Heart left ventricle (tissue), 13 donors: ENCODE data around the gene VANGL1.

ENCODE experiments used
- POLR2A ChIP-seq, 2 donors: fragments of 450-650 bp; IDR thresholded peaks; one replicate each; pipeline ENCODE4 v1.6.1; 2017; ENCODE audit warnings: antibody characterized with exemption in 2 of 2, mild to moderate bottlenecking in 2 of 2, moderate library complexity in 2 of 2
- TF ChIP-seq, protein P1 (sequence below), 12 donors: fragments of 200-600 bp; sonication (generic) in 4 of 12; IDR thresholded peaks; one replicate each; pipeline versions ENCODE4 v1.5.0 to v1.8.0; 2018 to 2022; ENCODE audit warnings: antibody characterized with exemption in 12 of 12, mild to moderate bottlenecking in 5 of 12
- donor health status: ischemic (EF 13 %, LVEDD 7.1; RV severe dilation, severe dysfunction).
- donor health status: DM: no; HTN: yes; CAD: no.
- donor health status: DM: no; HTN: no; CAD: no.
- donor health status: ischemic (EF 25% LVEDD 6.9; RV normal size, moderate dysfunction).
- donor health status: ischemic (EF 25% LVEDD 5.7; RV mildly dilated, moderate dysfunction).
- donor health status: ischemic (EF 35%, LVEDD 5.7; RV mildly dilated, moderate dysfunction).
- donor health status: nonischemic (EF 11% LVEDD 7.7; RV severe dilation, severe dysfunction).
- donor health status: DM: yes; HTN: yes; CAD: no.
- donor health status: PGD.
- donor health status: ischemic (EF 29% LVEDD 5.4; RV normal size, mild dysfunction).
- donor health status: nonischemic (EF 23%, LVEDD 6.1; RV moderate dilation, normal function).

DNA sequence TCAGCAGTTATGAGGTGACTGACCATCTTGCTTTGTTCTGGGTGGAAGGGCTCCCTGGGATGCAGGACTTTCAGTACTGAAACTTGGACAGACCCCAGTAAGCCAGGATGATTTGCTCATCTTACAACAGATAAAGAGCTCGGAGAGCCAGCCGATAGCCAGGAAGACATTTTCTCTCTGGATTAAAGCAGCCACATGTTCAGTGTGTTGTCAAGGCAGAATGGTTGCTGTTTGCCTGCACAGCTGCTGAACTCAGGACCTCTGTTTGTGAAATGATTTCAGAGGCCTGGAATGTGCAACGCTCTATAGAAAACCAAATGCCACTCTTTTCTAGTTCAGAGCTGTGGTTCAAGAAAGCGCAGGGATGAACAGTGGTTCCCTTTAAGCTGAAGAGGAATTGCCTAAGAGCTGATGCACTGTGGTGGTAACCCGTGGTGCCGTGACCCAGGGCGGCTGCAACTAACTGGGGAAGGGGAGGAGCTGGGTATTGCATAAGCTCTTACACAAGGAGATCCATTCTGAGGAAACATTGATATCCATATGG, 86.0 kb downstream of the VANGL1 start:
- TF ChIP-seq, protein P1, sequence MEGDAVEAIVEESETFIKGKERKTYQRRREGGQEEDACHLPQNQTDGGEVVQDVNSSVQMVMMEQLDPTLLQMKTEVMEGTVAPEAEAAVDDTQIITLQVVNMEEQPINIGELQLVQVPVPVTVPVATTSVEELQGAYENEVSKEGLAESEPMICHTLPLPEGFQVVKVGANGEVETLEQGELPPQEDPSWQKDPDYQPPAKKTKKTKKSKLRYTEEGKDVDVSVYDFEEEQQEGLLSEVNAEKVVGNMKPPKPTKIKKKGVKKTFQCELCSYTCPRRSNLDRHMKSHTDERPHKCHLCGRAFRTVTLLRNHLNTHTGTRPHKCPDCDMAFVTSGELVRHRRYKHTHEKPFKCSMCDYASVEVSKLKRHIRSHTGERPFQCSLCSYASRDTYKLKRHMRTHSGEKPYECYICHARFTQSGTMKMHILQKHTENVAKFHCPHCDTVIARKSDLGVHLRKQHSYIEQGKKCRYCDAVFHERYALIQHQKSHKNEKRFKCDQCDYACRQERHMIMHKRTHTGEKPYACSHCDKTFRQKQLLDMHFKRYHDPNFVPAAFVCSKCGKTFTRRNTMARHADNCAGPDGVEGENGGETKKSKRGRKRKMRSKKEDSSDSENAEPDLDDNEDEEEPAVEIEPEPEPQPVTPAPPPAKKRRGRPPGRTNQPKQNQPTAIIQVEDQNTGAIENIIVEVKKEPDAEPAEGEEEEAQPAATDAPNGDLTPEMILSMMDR (IDR thresholded peaks at IDR 0.05), result no peak
- no peak for TF ChIP-seq POLR2A (IDR thresholded peaks at IDR 0.05)
